NB4 (cell line): ENCODE data around the gene CD226.

Experiments used
- DNase-seq: peaks from one replicate; pipeline ENCODE4 v3.0.0; 2010; ENCODE audit warnings: low read depth
- H3K4me3 ChIP-seq: one replicate; pipeline ENCODE4 v1.5.1; 2011; ENCODE audit warnings: mild to moderate bottlenecking, low read depth, low read length, moderate library complexity
- CTCF ChIP-seq: IDR thresholded peaks from one replicate; pipeline ENCODE4 v1.5.1; 2012; ENCODE audit warnings: low read depth, low read length
- MAX ChIP-seq: IDR thresholded peaks from 2 replicates; pipeline ENCODE4 v1.6.1; 2011; ENCODE audit warnings: low read depth, low read length
- MYC ChIP-seq: IDR thresholded peaks from 2 replicates; pipeline ENCODE4 v1.6.1; 2011; ENCODE audit warnings: low read depth, low read length
- POLR2A ChIP-seq: IDR thresholded peaks from 2 replicates; pipeline ENCODE4 v1.6.1; 2011; ENCODE audit warnings: mild to moderate bottlenecking; ENCODE audit not compliant: insufficient read length; ENCODE audit errors: extremely low read depth

The CD226 gene

GRCh38 chr18:69858897-69859296, 88.8 kb downstream of the CD226 start:
- DNase-seq = no peak
- TF ChIP-seq MAX (no peak), MYC (no peak), CTCF (no peak), POLR2A (no peak)
- H3K4me3 ChIP-seq = no peak overlapping the region

- no peak overlapping the region for H3K4me3 ChIP-seq
- no peak for TF ChIP-seq MYC
- no peak for TF ChIP-seq MAX
- no peak for TF ChIP-seq POLR2A
- TF ChIP-seq CTCF = no peak
- DNase-seq = no peak
Measured at GRCh38 chr18:69854455-69854854, 93.2 kb downstream of the CD226 start.

- no peak for DNase-seq
- TF ChIP-seq CTCF (no peak), MAX (no peak), MYC (no peak), POLR2A (no peak)
- H3K4me3 ChIP-seq = no peak overlapping the region
Measured at GRCh38 chr18:69853051-69853450, 94.6 kb downstream of the CD226 start.

- TF ChIP-seq MYC = no peak
- TF ChIP-seq CTCF = no peak
- TF ChIP-seq POLR2A = no peak
- TF ChIP-seq MAX = no peak
- no peak for DNase-seq
Measured at GRCh38 chr18:69845593-69846506, 101.8 kb downstream of the CD226 start.

GRCh38 chr18:69844656-69845055, 103.0 kb downstream of the CD226 start:
- no peak for TF ChIP-seq MYC
- no peak for TF ChIP-seq POLR2A
- no peak for TF ChIP-seq CTCF
- no peak for TF ChIP-seq MAX
- H3K4me3 ChIP-seq = no peak overlapping the region
- DNase-seq = no peak

More at GRCh38 chr18:69845593-69846506, 101.8 kb downstream of the CD226 start:
- H3K4me3 ChIP-seq = no peak overlapping the region

- H3K4me3 ChIP-seq = no peak overlapping the region
- no peak for DNase-seq
- TF ChIP-seq POLR2A (no peak), MAX (no peak), MYC (no peak), CTCF (no peak)
Measured at GRCh38 chr18:69843015-69843414, 104.7 kb downstream of the CD226 start.
